Astrocyte of the hippocampus (primary cell): ENCODE data around the gene ERVMER34-1.
A peak's percentile ranks its signal among the peaks of the same experiment; 100 is the strongest.

Experiments
- DNase-seq: peaks from one replicate; pipeline ENCODE4 v3.0.0; 2011; ENCODE audit warnings: low read depth, low spot score

Gene ERVMER34-1

DNA sequence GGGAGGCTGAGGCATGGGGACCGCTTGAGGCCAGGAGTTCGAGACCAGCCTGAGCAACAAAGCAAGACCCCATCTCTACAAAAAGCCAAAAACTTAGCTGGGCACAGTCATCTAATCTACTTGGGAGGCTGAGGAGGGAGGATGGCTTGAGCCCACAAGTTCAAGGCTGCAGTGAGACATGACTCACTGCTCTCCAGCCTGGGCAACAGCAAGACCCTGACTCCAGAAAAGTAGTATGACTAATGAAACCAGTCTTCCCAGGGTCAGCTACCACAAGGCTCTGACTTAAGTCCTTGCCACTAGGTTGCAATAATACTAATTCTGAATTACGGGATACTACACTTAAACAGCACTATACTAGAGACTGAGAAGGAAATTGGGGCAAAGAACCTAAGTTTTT is 33.1 kb downstream of the ERVMER34-1 start:
- peak; percentile 6 for DNase-seq

DNA sequence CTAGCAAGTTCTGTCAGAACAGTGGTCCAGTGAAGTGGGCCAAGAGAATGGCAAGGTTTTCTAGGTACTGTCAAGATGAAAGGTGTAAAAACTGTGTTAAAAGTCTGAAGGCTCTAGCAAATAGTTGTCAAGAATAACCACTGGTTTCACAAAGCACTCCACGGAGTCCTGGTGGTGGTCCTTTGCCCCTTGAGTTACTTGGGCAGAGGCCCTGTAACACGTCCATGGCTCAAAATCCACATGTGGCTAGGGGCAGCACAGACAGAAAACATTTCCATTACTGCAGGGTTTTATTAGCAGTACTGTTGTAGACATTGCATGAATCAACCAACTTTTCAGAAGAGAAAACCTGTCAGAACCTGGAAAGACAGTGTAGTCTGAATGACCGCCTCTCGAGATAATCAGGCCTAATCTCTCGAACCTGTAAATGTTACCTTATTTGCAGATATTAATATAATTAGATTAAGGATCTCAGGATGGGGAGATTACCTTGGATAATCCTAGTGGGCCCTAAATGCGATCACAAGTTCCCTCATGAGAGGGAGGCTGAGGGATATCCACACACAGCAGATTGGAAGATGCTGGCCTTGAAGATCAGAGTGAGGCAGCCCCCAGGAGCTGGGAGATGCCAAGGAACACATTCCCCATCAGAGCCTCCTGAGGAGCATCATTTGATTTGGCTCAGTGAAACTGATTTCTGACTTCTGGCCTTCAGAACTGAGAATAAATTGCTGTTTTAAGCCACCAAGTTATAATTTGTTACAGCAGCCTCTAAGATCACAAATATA is 34.7 kb downstream of the ERVMER34-1 start:
- no peak for DNase-seq

DNA sequence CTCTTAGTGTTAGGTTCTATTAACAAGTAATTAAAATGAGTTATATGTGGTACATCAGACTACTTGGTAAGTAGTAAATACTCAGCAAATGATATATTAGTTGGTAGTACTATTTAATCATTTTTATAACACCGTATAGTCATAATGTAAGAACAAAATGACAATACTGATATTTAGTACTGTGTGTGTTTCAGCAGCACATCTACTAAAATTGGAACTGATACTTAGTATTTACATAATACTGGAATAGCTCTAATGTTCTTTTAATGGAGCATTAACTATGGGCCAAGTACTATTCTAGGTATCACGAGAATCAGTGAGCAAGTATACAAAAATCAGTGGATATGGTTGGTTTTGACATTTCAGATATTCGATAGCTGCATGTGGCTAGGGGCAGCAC is 35.3 kb downstream of the ERVMER34-1 start:
- no peak for DNase-seq

DNA sequence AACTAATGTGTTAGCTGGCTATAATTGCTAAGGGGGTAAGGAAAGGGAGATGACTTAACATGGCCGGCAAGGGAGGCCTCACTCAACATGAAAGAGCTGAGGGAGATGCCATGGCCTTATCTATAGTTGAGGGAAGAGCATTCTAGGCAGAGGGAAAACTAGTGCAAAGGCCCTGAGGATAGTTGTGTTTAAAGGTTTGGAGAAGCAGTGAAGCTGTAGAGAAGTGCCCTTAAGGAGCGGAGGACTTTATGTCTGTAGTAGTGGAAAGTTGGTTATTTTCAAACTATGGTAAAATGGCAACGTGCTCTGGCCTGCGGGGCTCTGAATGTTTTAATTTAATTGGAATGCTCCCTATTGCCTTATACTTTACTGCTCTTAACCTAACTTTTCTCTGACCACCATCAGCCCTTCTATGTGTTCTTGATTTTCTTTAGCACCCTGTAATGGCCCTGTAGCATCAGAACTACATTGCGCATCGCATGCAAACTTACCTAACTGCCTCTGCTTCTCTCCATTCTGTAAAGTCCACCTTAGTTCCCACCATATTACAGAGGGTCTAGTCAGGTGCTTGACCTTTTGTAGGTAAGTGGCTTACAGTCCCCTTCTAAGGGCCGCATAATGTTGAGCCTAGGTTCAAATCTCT is 35.8 kb downstream of the ERVMER34-1 start:
- DNase-seq, result no peak

DNA sequence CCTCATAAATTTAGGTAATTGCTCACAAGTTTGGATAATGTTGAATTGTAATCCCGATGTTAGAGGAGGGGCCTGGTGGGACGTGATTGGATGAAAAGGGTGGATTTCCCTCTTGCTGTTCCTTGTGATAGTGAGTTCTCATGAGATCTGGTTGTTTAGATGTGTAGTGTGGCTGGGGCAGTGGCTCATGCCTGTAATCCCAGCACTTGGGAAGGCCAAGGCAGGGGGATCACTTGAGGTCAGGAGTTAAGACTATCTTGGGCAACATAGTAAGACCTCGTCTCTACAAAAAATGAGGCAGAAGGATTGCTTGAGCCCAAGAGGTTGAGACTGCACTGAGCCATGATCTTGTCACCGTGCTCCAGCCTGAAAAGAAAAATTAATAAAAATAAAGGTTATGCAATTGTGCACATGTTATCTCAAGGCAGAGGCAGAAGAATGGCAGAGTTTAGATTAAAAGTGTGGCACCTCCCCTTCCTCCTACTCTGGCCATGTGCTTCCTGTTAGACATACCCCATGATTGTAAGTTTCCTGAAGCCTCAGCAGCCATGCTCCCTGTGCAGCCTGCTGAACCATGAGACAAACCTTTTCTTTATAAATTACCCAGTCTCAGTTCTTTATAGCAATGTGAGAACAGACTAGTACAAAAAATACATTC is 36.5 kb downstream of the ERVMER34-1 start:
- DNase-seq, result no peak

DNA sequence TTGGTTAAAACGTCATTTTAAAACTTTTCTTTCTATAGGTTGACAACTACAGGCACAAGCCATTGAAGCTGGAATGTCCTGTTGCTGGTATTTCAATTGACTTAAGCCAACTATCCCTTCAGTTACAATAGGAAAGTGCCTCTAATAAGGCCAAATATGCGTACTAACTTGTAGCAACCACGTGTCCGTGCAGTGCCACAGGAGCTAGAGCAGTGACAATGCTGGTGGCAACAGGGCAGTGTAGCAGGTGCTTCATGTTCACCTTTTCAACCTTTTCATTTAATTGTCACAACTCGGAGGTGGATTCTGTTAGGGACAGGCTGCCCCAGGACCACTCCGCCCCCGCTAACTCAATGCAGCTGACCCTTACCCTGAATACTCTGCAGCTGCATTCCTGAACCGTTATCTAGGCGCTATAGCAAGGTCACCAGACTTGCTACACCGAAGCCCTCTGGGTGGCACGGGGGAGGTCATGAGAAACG is 37.7 kb downstream of the ERVMER34-1 start:
- peak; percentile 16 for DNase-seq

DNA sequence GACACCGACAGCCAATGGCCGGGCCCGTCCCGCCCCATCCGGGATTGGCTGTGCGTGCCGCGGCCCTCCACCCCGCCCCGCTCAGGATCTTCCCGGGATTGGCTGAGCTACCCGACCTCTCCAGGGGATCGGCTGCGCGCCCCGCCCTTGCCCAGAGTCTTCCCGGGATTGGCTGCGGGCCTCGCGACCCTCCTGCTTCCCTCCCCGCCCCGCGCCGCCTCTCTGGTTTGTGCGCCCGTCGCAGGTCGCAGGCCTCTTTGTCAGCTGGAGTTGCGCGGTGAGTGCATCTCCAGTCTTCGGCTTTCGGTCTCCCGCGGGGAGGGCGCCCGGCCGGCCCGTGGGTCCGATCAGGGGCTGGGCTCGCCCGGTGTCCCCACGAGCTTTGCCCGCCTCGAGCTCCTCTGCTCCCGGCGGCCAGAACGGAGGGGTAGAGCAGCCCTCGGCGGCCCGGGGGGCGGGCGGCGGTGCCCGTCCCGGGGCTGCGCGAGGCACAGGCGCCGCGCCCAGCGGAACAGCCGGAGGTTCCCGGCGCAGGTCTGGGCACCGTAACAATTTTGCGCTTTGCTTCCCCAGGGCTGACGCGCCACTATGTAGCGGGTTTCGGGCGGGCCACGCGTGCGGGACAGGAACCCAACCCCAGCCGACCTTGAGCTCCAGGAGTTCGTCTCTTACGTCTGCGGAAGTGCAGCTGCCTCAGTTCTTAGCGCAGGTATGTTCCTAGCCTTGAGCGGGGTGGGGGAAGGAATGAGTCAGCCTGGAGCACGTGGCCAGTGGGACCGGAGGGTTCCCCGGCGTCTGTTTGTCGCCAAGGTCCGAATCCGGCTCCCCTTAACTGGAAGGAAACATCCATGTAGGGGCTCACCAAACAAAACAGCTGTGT is 38.7 kb downstream of the ERVMER34-1 start:
- peak; percentile 99 for DNase-seq

DNA sequence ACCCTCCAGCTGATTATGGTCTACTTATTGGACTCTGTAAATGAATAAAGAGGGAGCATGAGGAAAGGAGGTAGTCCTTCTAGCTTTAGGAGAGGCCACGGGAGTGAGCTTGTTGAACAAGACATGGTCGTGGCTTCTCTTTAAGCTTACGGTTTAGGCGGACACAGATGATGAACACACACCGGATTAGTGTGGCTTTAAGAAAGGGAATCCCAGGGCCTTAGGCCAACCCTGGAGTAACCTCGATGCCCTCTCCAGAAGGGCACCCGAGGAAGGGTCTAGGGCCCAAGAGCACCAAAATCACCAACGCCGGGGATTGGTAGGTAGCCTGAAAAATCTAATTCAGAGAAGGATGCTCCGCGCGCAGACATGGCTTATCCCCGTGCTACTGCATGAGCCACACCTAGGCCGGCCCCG is 39.4 kb downstream of the ERVMER34-1 start:
- DNase-seq, result no peak

DNA sequence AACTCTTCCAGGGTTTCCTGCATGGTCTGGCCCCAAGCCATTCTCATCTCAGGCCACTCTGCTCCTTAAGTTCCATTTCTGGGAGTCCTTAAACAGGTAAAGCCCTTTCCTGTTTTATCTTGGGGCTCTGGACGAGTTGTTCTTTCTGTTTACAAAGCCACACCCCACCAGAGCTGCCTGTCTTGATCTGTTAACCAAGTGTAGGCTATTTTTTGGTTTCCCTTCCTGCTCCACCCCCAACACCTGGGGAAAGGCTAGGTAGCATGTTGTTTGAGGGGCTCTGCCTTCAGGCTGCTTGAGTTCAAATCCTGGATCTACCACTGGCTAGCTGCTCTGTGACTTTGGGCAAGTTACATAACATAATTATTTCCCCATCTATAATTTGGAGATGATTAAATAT is 40.0 kb downstream of the ERVMER34-1 start:
- DNase-seq, result no peak

DNA sequence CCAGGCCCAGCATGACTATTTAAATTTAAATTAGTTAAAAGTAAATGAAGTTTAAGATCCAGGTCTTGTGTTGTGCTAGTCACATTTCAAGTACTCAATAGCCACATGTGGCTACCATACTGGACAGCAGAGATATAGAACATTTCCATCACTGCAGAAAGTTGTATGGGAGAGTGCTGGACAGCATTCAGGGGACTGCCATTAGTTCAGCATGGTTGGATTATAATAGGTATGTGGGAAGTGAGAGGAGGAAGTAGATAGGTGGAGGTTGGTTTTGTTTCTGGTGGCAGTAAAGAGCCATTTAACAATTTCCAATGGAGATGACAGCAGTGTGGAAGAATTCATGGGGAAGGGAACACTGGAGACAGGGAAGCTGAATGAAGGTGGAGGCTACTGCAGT is 42.1 kb downstream of the ERVMER34-1 start:
- DNase-seq, result no peak

DNA sequence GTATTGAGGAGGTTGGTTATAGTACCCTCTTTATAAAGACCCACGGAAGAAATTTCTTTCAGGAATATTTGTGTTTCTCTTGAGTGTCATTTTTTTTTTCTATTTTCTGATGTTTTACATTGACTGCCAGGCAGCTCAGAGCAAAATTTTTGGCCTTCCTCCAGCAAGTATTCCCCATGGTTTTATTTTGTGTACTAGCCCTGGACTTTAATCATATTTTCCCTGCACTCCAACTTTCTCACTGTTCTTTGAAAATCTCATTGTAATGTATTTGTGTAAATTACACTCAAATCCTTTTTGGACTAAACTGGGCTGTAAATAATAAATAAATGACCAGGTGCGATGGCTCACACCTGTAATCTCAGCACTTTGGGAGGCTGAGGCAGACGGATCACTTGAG is 46.6 kb downstream of the ERVMER34-1 start:
- DNase-seq, result no peak

DNA sequence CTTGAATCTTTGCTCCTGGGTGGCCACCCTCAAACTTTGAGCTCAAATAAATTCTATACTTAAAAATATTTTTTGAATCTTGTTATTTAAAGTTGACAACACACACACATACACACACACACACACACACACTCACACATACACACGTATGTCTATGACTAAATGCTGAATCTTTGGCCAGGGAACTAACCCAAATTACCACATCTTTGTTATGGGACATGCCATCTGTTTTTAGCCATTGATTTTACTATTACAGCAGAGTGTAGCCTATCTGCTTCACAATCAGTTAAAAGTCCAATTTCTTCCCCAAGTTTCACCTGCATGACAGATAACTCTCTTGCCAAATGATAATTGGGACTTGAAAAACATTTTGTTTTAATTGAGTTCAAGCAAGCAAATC is 47.1 kb downstream of the ERVMER34-1 start:
- DNase-seq, result no peak

DNA sequence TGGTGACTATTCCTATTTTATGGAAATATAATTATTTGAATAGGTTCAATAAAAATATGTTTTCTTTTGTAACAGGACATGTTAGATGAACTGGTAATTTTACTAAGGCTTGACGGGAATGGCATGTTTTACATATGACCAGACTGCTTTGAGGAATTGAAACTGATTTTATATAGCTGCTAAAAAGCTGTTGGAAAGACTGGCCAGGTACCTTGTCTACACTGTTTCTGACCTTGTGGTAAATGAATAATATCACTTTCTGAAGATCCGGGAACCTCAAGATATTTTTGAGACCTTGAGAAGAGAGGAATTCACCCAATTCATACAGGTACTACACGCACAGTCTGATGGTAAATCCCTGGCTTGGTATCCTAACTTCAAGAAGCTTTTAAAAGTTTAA is 50.0 kb downstream of the ERVMER34-1 start:
- no peak for DNase-seq

DNA sequence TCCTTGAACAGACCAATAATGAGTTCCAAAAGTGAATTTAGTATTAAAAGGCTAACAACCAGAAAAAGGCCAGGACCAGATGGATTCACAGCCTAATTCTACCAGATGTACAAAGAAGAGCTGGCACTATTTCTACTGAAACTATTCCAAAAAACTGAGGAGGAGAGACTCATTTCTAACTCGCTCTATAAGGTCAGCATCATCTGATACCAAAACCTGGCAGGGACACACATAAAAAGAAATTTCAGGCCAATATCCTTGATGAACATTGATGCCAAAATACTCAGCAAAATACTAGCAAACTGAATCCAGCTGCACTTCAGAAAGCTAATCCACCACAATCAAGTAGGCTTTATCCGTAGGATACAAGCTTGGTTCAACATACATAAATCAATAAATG is 56.3 kb downstream of the ERVMER34-1 start:
- DNase-seq, result no peak

DNA sequence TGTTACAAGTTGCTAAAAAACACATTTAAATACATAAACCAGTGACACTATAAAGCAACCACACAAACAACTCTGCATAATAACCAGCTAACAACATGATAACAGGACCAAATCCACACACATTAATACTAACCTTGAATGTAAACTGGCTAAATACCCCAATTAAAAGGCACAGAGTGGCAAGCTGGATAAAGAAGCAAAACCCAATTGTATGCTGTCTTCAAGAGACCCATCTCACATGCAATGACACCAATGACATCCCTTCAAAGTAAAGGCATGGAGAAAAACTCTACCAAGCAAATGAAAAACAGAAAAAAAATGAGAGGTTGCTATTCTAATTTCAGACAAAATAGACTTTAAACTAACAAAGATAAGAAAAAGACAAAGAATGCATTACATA is 57.7 kb downstream of the ERVMER34-1 start:
- no peak for DNase-seq
